ENCODE data around the gene DENND5B.

Gene DENND5B

DNA sequence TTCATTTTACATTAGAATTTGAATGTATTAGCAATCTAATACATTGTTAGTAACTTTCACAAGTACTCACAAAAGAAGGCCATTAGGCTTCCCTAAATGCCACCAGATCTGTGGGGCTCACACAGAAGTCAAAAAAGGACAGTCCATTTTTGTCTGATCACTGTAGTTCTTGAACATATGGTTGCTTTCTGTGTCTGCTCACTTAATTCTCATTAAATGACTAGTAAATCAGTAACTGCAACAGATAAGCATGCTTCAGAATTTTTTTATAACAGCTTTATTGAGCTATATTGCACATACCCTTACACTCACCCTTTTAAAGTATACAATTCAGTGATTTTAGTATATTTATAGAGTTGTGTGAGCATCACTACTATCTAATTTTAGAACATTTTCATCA lies 71.4 kb downstream of the DENND5B start:
- FAIRE-seq: no peak
- no peak for DNase-seq (ENCODE audit: insufficient read length, low spot score)
- TF ChIP-seq, protein P1, sequence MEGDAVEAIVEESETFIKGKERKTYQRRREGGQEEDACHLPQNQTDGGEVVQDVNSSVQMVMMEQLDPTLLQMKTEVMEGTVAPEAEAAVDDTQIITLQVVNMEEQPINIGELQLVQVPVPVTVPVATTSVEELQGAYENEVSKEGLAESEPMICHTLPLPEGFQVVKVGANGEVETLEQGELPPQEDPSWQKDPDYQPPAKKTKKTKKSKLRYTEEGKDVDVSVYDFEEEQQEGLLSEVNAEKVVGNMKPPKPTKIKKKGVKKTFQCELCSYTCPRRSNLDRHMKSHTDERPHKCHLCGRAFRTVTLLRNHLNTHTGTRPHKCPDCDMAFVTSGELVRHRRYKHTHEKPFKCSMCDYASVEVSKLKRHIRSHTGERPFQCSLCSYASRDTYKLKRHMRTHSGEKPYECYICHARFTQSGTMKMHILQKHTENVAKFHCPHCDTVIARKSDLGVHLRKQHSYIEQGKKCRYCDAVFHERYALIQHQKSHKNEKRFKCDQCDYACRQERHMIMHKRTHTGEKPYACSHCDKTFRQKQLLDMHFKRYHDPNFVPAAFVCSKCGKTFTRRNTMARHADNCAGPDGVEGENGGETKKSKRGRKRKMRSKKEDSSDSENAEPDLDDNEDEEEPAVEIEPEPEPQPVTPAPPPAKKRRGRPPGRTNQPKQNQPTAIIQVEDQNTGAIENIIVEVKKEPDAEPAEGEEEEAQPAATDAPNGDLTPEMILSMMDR (IDR thresholded peaks at IDR 0.05; ENCODE audit: insufficient read depth, missing control alignments): no peak

DNA sequence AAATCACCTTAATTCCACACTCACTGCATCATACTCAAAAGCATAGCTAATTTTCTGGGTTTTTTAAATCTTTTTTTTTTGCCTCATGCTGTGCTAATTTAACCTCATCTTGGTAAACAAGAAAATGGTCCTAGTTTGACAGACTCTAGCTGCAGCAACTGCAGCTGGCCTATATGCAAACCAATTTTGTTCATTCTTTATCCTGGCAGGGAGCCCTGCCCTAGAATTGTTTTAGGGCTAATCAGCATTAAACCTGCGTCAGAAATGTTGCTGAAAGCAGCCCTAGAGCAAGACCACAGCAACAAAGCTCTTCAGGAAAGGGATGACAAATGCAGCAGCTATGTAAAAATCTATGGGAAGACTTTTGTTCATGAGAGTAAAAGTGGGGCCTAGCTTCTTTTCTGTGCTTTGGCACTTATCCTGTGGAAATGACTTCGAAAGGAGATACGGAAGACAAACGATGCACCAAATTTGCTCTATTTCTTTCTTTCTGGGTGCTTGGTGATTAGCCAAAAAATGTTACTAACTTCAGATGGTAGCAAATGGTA lies 72.2 kb downstream of the DENND5B start:
- no peak for DNase-seq (ENCODE audit: insufficient read length, low spot score)
- TF ChIP-seq, protein P1 (IDR thresholded peaks at IDR 0.05; ENCODE audit: insufficient read depth, missing control alignments): no peak
- FAIRE-seq: no peak

DNA sequence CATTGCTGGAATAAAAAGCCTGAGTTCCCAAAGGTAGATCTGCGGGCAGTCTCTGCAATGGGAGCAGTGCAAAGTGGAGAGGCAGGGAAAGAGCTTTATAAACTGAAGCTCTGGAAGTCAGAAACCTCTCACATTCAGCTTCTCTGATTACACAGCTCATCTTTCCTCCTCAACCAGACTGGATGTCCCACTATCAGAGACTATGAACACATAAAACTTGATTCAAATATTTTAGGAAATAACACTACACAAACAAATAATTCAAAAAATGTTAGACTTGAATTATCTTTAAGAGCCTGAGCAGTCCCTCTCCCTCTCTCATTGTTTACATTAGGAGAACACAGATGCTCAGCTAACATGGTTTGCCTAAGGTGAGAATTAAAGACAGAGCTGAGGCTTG lies 72.9 kb downstream of the DENND5B start:
- TF ChIP-seq, protein P1 (IDR thresholded peaks at IDR 0.05; ENCODE audit: insufficient read depth, missing control alignments): no peak
- no peak for DNase-seq (ENCODE audit: insufficient read length, low spot score)
- FAIRE-seq: no peak

DNA sequence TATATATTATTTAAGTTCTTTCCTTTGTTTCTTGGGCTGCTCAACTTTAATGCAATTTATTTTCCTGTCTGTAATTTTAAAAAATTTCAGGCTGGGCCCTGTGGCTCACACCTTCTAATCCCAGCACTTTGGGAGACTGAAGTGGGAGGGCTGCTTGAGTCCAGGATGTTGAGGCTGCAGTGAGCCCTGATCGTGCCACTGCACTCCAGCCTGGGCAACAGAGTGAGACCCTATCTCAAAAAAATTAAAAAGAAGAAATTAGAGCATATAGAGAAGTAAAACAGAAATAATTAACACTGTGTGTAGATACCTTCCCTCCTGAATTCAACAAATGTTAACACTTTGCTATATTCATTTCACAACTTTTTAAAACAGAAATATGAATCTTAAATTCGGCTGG lies 74.2 kb downstream of the DENND5B start:
- FAIRE-seq (no peak), DNase-seq (ENCODE audit: insufficient read length, low spot score) (no peak)
- TF ChIP-seq, protein P1 (IDR thresholded peaks at IDR 0.05; ENCODE audit: insufficient read depth, missing control alignments): no peak

DNA sequence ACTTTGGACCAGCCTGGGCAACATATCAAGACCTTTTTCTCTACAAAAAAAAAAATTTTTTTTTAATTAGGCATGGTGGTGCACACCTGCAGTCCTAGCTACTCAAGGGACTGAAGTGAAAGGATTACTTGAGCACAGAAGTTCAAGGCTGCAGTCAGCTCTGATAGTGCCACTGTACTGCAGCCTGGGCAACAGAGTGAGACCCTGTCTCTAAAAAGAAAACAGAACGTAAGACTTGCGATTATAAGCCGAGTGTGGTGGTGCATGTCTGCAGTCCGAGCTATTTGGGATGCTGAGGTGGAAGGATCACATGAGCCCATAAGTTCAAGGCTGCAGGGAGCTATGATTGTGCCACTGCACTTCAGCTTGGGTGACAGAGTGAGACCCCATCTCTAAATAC lies 76.0 kb downstream of the DENND5B start:
- DNase-seq (ENCODE audit: insufficient read length, low spot score) (no peak), FAIRE-seq (no peak)
- TF ChIP-seq, protein P1 (IDR thresholded peaks at IDR 0.05; ENCODE audit: insufficient read depth, missing control alignments): no peak

DNA sequence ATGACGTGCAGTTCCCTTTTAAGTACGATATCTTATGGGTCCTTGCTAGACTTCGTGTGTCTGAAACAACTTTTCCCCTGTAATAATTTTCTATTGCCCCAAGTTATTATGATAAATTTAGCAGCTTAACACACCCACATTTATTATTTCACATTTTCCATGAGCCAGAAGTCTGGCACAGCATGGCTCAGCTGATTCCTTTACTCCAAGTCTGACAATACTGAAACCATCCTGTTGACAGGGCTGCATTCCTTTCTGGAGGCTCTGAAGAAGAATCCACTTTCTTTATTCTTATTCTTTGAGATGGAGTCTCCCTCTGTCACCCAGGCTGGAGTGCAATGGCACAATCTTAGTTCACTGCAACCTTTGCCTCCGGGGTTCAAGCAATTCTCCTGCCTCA lies 80.9 kb downstream of the DENND5B start:
- TF ChIP-seq, protein P1 (IDR thresholded peaks at IDR 0.05; ENCODE audit: insufficient read depth, missing control alignments): no peak
- DNase-seq (ENCODE audit: insufficient read length, low spot score) (no peak), FAIRE-seq (no peak)

DNA sequence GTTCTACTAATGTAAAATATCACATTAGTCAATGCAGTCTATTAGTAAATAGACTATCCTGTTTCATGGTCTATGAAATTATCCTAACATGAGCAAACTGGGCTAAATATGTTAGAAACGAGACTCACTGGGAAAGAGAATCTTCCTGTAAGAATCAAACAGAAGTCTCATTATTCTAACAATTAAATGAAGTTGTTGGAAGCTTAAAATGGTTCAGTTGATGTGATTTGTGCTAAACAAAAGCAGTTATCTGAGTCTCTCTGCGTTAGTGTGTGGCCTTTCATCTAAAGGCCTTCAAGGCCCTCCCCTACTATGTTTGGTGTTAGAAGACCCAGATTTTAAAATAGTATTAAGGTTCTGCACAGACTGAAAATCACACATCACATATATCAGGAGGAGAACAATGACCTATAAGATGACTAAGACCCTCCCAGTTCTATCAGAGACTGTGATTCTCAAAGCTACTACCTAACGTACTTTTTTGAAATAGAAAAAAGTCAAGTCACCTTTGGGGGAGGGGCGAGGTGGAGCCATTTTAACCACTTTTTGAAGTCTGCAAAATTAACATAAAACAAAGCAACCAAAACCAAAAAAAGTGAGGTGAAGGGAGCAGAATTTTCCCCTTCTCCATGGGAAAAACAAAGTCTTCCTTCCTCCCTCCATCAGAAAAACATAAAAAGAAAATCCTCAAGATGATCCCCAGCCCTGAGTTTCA lies 82.3 kb downstream of the DENND5B start:
- TF ChIP-seq, protein P1 (IDR thresholded peaks at IDR 0.05; ENCODE audit: insufficient read depth, missing control alignments): no peak
- no peak for DNase-seq (ENCODE audit: insufficient read length, low spot score)
- no peak for FAIRE-seq
